ENCODE results near the gene ZRANB3.
"Not testable (repeated sequence)": the region's sequence is repeated elsewhere in the genome, so short reads cannot be mapped to it uniquely, and the experiment has no call there.

Gene ZRANB3

DNA sequence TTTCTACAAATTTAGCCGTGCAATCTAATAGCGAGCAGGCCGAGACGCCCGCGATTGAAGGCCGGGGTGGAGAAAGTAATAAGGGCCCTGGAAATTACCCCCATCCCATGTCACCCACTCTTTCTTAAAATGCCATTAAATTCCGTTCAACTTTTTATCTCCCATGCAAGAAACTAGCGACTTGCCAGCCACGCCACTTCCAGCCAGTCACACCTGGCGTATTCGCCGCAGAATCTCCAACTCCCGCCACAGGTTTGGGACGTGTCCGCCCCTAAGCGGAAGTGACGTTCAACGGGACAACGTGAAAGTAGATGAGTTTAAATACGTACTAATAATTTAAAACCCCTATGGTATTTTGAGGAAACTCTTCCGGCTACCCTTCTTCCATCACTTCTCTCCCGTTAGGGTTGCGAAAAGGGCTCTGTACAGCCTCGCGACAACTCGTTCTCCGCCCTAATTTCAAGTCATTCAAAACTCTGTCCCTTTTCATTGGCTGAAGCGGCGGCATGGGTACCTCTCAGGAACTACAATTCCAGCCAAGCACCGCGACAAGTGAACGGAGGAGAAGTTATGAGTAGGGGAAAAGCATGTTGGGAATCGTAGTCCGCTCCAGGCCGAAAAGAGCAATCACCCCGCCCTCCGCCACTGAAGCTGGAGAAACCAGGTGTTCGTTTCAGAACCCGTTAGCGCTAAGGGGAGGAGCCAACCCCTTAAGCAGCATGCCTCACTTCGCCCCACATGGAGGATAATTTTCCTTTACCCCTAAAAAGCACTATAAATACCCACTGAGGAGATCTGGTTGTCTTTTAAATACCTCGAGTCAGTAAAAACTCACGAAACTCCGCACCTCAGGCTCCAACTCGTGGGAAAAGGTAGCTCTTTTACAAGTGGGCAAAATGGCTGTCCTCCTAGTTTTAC is at the start of gene ZRANB3:
Gene ZRANB3, minus strand, starts transcription at position 906 of the 918 bp plus-strand sequence.
- peak; percentile 78 to 87 for DNase-seq (ENCODE audit: low read depth in 2 of 2)

DNA sequence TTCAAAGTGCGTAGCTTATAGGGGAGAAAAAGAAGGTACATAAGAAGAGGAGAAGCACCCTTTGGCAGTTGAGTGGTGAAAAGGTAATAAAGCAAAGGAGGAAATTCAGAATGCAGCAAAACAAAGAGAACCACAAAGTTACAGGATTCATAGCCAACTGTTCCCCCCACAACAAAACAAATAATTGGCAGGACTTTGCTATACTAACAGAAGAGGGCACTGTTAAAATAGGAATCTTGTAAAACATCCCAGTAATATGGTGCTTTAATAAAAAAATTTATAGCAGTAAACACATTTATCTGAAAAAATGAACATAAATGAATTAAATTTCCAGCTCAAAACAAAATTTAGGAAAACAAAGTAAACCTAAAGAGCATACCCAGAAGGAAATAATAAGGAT is 42.6 kb upstream of the ZRANB3 start:
- DNase-seq (ENCODE audit: low read depth in 2 of 2) = no peak

DNA sequence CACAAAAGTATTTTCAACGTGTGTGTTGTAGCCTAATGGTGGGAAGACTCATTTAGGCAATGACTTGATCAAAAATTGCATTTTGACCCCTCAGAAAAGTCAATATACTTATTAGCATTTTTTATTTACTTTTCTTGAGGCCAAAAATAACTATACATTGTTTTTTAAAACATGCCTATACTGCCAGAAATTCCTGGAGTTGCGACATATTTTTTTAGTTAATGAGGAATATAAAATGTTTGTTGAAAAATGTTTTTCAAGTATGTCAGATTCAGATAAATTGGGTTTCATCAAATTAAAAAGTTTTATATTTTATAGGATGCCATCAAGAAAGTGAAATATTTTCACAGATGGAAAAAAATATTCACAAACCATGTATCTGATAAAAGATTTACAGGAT is 39.9 kb upstream of the ZRANB3 start:
- DNase-seq (ENCODE audit: low read depth in 2 of 2) = no peak

DNA sequence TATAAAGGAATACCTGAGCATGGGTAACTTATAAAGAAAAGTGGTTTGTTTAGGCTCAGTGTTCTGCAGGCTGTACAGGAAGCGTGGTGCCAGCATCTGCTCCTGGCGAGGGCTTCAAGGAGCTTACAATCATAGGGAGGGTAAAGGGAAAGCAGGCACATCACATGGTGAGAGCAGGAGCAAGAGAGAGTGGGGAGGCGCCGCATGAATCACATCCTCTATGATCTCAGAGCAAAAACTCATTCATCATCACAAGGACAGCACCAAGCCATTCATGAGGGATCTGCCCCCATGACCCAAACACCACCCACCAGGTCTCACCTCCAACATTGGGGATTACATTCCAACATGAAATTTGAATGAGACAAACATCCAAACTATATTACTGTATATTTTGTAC is 32.8 kb upstream of the ZRANB3 start:
- DNase-seq (ENCODE audit: low read depth in 2 of 2) = no peak

DNA sequence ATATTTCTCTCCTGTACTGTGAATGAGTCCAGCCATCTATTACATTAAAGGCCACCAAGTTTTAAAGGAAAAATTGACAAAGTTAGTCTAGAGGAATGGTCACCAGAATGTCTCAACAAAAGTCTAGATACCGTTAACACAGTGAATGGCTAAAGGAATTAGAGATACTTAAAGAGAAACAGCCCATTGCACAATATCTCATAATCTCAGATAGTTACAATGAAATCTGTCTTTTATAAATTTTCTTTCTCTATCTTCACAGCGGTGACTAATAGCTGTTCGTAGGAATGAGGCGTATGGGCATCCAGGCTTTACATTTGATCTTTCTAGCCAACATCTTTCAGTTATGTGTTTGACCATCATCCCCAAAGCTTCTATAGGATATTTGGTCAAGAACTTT is 30.9 kb upstream of the ZRANB3 start:
- DNase-seq (ENCODE audit: low read depth in 2 of 2) = no peak

DNA sequence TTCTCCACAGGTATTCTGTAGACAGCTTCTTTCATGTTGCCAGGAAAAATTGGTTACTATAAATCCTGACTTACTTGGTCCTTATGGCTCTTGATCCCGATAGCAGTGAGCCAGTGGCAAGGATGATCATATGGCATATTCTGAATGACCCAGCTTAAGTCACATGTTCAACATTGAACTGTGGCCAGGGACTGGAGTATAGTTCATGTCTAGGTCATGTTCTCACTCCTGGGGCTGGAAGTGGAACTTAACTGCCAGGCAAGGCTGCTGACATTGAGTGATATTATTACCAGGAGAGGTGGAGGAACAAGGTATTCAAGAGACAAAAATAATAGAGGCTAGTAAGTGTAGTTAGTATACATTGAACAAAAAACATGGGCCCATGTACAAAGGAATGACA is 26.5 kb upstream of the ZRANB3 start:
- DNase-seq (ENCODE audit: low read depth in 2 of 2) = no peak

DNA sequence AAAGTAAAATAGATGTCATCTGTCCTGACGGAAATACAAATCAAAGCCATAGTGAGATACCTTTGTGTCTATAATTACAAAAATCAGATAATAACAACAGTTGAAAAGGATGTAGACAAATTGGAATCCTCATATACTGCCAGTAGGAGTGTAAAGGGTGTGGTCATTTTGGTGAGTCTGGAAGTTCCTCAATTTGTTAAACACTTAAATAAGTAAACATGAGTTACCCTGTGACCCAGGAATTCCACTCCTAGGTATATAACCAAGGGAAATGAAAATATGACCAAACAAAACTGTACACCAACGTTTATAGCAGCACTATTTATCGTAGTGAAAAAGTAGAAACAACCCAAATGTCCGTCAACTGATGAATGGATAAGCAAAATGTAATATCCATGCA is 24.3 kb upstream of the ZRANB3 start:
- DNase-seq (ENCODE audit: low read depth in 2 of 2) = no peak

DNA sequence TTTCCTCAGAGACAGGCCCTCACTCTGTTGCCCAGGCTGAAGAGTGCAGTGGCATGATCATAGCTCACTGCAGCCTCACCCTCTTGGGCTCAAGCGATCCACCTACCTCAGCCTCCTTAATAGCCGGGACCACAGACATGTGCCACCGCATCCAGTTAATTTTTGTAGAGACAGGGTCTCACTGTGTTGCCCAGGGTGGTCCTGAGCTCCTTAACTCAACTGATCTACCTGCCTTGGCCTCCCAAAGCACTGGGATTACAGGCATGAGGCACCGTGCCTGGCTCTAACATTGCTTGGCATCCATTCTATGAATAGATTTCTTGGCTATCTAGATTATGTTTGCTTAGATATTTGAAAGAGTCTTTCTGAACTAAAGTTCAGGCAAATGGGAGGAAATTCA is 21.9 kb upstream of the ZRANB3 start:
- DNase-seq (ENCODE audit: low read depth in 2 of 2) = no peak

DNA sequence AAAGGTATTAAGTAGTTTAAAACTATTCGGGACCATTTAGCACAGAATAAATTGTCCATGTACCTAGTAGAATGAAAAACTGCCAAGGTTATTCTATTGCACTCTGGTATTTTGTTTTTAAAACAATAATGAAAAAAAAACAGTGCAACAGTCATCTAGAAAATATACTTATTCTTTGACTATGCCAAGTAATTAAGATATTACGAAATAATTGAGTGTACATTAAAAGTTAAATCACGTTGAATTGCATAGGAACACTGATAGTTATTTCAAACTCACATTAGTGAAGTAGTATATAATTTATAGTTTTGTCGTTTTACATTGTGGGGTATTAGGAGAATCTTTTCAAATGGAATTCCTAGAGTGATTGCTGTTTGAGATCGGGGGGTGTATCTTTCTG is 20.3 kb upstream of the ZRANB3 start:
- no peak for DNase-seq (ENCODE audit: low read depth in 2 of 2)

DNA sequence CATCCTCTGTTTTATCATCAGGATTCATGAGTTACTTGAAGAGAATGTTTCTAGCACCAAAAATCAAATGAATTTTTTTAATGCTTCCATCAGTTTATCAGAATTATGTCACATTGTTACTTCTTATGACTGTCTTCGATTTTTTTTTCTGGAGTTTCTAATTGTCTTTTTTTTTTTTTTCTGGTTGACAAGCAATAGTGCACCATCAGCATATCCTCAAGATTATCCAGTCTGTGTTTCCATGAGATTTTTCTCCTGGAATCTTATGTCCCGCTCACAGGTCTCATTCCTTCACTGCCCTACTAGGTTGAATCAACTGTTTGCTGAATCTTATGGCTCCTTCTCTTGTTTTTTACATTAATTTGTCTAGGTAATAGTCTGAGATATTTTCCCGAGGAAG is 16.3 kb upstream of the ZRANB3 start:
- DNase-seq (ENCODE audit: low read depth in 2 of 2) = no peak

DNA sequence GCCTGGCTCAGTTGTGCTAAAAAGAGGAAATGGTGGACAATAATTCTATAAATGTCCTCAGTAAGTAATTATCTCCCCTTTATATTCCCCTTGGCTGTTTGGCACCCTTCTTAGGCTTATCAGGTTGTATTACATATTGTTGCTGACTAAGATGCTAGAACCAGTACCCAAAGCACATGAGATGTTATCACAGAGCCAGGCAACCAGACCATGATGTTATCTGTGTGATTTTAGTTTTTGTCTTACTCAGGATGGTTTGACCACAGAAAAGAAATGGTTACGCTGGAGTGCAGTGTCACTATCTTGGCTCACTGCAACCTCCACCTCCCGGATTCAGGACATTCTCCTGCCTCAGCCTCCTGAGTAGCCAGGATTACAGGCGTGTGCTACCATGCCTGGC is 15.4 kb upstream of the ZRANB3 start:
- no peak for DNase-seq (ENCODE audit: low read depth in 2 of 2)

DNA sequence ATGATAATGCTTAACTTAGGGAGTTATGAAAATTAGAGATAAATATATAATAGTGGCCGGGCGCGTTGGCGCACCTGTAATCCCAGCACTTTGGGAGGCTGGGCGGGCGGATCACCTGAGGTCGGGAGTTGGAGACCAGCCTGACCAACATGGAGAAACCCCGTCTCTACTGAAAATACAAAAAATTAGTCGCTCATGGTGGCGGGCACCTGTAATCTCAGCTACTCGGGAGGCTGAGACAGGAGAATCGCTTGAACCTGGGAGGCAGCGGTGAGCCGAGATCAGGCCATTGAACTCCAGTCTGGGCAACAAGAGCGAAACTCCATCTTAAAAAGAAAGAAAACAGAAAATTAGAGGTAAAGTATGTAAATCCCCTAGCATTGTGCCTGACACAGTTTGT is 2.5 kb upstream of the ZRANB3 start:
- DNase-seq (ENCODE audit: low read depth in 2 of 2) = not testable (repeated sequence)

DNA sequence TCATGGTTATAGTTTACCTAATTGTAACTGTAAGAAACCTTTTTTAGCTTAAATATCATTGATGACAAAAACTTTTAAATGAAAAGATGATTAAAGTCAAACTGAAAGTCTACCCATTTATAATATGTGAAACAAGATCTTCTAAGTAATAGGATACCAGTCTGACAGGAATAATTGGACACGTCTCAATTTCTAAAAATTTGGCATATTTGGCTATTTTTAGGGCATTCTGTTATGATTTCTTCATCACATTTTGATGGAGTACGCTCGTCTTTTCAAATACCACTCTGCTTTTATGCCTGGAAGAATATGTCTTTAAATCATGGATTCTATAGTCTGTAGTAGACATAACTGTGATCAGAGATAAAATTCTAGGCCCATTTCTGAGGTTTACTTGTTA is 1.6 kb upstream of the ZRANB3 start:
- no peak for DNase-seq (ENCODE audit: low read depth in 2 of 2)

DNA sequence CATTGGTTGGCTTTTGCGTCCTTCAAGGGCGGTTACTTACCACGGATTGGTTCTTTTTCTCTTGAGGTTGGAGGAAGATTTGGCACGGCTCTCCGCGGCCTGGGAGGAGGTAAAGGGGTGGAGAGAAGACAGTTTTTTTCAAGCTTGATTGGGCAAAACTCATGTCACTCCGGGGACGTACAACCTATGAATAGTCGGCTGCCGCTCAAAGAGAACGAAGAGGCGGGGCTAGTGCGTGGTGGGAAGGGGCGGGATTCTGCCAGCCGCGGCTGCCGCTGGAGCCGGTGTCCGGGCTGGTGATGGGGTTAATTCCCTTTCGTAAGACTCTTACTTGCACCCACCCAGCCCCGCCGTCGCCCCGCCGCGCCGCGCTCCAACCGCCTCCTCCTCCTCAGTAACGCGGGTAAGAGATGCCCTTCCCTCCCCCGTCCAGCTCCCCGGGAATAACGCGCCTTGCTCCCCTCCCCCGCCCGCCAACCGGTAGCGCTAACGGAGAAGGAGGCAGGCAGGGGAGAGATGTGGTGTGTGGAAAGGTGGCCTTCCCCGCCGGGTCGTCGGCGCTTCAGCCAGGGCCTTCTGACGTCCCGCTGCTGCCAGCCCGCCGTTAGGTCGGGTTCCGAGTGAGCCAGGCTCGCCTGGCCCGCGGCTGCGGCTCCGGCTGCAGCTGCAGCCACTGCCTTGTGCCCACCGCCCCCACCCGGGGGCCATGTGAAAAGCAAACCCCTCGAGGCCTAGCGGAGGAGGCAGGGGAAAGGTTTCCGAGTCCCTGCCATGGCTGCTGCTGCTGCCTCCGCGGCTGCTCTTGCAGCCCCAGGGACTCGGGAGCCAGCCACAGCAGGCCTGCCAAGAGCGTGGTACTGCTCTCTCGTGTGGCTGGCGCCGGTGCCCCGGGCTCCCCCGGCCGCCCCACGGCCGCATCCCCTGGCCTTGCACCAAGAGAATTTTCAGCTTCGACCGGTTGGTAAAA is 496 bp upstream of the ZRANB3 start, which contains the start of gene R3HDM1:
Gene R3HDM1, plus strand, starts transcription at position 254 of the 967 bp plus-strand sequence. CDS start 73,362 bp downstream, outside the sequence.
- peak; percentile 84 to 85 for DNase-seq (ENCODE audit: low read depth in 2 of 2)

DNA sequence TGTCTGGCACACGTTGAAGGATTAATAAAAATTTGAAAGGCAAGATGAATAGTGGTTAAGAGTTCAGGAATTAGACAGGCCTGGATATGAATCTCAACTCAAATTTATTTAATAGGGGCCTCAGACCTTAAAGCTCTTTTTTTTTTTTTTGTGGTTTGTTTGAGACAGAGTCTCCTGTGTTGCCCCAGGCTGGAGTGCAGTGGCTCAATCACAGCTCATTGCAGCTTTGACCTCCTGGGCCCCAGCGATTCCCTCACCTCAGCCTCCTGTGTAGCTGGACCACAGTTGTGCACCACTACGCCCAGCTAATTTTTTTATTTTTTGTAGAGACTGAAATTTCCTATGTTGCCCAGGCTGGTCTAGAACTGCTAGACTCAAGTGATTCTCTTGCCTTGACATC is 3.0 kb downstream of the ZRANB3 start:
- no peak for DNase-seq (ENCODE audit: low read depth in 2 of 2)

DNA sequence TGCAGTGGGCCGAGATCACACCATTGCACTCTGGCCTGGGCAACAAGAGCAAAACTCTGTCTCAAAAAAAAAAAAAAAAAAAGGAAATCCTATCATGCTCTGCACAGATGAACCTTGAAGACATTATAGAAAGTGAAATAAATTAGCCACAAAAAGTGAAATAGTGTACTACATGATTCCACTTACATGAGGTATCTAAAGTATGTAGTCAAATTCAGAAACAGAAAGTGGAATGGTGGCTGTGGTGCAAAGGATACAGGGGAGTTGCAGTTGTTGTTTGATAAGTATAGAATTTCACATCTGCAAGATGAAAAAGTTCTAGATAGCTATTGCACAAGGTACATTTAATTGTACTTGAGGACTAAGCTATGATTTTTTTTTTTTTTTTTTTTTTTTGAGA is 5.2 kb downstream of the ZRANB3 start:
- no peak for DNase-seq (ENCODE audit: low read depth in 2 of 2)

DNA sequence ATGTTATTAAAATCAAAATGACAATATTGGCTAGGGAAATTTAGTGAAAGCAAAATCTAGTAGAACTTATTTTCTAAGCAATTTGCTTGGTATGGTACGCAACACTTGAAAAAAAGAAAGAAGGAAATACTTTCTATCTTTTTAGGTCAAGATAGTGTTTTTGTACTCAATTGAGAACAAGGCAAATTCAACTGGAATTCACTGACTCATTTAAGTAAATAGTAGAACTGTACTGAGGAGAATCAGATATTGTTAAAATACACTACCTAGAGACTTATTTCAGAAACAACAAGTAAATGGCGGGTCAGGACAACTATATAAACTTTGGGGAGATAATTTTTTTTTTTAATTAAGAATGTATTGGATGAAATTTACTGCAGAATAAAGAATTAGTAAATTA is 18.9 kb downstream of the ZRANB3 start:
- no peak for DNase-seq (ENCODE audit: low read depth in 2 of 2)

DNA sequence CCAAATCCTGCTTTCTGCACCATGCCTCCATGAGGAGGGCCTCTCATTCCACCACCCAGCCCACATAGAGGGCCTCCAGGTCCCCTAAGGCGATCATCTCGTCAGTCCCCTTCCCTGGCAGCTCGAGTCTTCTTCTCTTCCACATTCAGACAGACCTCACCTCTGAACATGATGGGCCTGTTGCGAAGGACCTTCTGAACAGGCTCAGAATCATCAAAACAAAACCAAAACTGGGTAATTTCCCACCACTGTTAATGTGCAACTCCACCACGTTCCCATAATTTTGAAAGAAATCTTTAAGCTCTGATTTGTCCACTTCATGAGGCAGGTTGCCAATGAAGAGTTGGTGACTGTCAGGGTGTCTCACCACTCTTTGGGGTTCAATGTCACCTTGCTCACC is 20.4 kb downstream of the ZRANB3 start:
- DNase-seq (ENCODE audit: low read depth in 2 of 2) = no peak

DNA sequence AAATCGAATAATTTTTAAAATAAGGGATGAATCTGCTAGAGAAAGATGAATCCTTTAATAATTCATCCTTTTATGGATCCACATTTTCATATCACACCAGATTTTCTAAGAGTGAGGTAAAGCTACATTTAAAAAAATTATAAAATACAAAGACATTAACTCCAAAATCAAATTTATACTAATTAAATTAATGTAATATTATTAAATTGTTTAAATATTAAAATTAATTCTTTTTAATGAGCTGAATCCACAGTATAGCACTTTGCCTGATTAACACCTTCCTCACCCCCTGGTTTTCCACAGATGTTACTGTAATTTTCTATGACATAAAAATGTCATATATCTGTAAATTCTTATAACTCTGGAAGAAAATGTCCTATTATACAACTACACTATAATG is 26.2 kb downstream of the ZRANB3 start:
- no peak for DNase-seq (ENCODE audit: low read depth in 2 of 2)

DNA sequence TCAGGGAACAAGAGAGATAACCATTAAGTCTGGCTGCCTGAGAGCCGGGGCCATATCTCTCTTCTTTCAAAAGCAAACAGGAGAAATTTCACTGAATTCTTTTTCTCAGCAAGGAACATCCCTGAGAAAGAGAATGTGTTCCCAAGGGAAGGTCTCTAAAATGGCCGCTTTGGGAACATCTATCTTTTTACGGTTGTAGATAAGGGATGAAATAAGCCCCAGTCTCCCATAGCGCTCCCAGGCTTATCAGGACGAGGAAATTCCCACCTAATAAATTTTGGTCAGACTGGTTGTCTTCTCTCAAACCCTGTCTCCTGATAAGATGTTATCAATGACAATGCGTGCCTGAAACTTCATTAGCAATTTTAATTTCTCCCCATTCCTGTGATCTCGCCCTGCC is 32.4 kb downstream of the ZRANB3 start:
- DNase-seq (ENCODE audit: low read depth in 2 of 2) = not testable (repeated sequence)

DNA sequence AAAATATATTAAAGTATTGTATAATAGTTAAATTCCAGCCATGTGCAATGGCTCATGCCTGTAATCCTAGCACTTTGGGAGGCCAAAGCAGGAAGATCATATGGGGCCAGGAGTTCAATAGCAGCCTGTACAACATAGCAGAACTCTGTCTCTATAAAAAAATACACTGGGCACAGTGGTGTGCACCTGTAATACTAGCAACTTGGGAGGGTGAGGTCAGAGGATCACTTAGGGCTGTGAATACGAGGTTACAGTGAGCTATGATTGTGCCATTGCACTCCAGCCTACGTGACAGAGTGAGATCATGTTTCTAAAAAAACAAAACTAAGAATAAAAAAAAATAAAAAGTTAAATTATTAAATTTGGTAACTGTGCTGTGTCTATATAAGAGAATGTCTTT is 36.1 kb downstream of the ZRANB3 start:
- DNase-seq (ENCODE audit: low read depth in 2 of 2) = no peak

DNA sequence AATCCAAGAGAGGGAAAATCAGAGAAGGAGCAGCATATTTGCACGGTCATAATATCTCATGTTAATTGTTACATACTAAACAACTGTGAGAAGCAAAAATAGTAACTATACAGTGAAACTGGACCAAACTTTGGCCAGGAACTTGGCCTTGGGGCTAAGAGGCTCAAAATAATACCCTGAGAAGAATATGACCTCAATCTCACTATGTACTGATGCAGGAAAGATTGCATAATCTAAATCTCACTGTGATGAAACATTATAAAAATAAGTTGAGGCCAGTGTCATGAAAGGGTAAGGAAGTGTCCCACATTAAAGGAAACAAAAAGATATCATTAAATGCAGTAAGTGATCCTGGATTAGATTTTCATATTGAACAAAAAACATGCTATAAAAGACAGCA is 36.5 kb downstream of the ZRANB3 start:
- no peak for DNase-seq (ENCODE audit: low read depth in 2 of 2)

DNA sequence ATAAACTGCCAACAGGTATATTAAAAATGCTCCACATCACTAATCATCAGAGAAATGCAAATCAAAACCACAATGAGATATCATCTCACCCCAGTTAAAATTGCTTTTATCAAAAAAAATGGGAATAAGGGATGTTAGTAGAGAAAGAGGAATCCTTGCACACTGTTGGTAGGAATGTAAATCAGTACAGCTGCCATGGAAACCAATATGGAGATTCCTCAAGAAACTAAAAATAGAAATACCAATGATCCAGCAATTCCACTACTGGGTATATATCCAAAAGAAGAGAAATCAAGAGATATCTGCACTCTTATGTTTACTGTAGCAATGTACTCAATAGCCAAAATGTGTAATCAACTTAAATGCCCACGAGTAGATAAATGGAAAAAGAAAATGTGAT is 40.6 kb downstream of the ZRANB3 start:
- no peak for DNase-seq (ENCODE audit: low read depth in 2 of 2)

Measured in stimulated activated CD8-positive, alpha-beta memory T cell treated with anti-CD3 and anti-CD28 coated beads, Interleukin-2, amount 100 ng/mL, for 1 hour (primary cell).